PC-9 (cell line): ENCODE results near the gene TMEM37.

Source experiments
- CTCF ChIP-seq: fragments of 200-600 bp; sonication (generic); conservative IDR thresholded peaks from 2 replicates; pipeline ENCODE4 v1.6.1; 2017; ENCODE audit warnings: mixed run types, antibody characterized with exemption, mild to moderate bottlenecking, moderate library complexity
- EZH2 ChIP-seq: fragments of 200-600 bp; sonication (generic); IDR thresholded peaks from 2 replicates; pipeline ENCODE4 v1.8.0; 2017; ENCODE audit warnings: antibody characterized with exemption, low read depth

GRCh38 chr2:119485336-119486110 is 53.9 kb downstream of the TMEM37 start:
- TF ChIP-seq CTCF (no peak), EZH2 (no peak)
